Activated T-cell treated with anti-CD3 and anti-CD28 coated beads, Interleukin-2, amount 50 U/mL, for 1 hour (primary cell): ENCODE results near the gene FAF1.

ENCODE experiments used
- DNase-seq: peaks from one replicate; pipeline ENCODE4 v3.0.0-alpha.2; 2020

FAF1 gene

GRCh38 chr1:50471967-50472366, 488.1 kb downstream of the FAF1 start:
- DNase-seq: no peak

- no peak for DNase-seq
Observed at GRCh38 chr1:50462964-50463363, 497.1 kb downstream of the FAF1 start.

GRCh38 chr1:50458507-50458906, 501.6 kb downstream of the FAF1 start:
- DNase-seq: no peak

GRCh38 chr1:50454911-50455310, 505.2 kb downstream of the FAF1 start:
- DNase-seq: no peak

GRCh38 chr1:50453266-50453665, 506.8 kb downstream of the FAF1 start:
- no peak for DNase-seq

- DNase-seq: no peak
Observed at GRCh38 chr1:50452700-50453099, 507.4 kb downstream of the FAF1 start.

DNA sequence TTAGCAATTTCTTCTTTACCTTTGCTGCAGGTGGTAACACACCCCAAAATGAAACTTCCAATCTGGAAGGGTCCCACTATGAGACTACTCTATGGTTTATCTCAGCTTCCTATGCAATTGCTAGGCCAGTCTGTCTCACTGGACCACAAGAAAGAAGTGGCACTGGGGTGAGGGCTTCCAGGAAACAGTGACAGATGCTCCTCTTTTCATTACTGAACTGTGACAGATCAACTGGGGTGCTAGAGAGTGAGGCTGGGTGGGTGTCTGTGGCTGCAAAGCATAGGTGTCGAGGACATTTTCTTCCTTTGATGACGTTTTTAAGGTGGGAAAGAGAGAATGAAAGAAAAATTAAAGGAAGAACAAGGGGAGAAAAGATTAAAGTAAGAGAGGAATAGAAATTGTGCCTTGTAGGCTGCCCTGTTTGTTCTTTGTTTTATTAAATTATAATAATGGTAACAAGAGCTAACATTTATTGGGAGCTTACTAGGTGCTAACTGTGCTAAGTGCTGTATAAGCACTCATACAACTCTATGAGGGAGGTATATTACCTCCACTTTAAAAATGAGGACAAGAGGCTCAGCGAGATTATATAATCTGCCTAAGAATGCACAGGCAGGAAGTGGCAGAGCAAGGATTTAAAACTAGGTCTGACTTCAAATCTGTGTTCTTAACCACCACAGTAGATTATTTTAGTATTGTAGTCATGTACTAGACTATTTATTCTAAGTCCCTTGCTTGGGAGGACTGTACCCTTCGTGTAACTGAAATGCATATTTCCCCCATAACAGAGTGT, 509.0 kb downstream of the FAF1 start:
- no peak for DNase-seq

GRCh38 chr1:50447961-50448360, 512.1 kb downstream of the FAF1 start:
- no peak for DNase-seq

GRCh38 chr1:50441183-50441582, 518.9 kb downstream of the FAF1 start:
- DNase-seq: no peak

DNA sequence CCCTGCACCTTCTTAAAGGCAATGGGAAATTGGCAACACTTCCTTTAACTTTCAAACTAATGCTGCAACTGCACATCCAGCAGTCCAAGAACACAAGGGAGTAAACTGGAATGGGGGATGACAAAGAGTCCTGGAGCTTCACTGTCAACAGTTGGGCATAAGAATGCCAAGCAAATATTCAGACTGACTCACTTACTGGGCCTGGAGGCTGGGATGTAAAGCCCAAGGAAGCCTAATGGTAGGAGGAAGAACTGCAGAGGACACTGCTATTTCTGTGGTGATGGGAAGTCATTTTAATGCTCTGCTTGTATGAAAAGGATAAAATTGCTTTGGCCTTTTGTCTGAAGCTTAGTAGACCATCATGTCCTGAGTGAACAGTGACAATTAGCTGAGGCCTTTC, 521.1 kb downstream of the FAF1 start:
- no peak for DNase-seq

- no peak for DNase-seq
Observed at GRCh38 chr1:50436489-50436888, 523.6 kb downstream of the FAF1 start.

DNA sequence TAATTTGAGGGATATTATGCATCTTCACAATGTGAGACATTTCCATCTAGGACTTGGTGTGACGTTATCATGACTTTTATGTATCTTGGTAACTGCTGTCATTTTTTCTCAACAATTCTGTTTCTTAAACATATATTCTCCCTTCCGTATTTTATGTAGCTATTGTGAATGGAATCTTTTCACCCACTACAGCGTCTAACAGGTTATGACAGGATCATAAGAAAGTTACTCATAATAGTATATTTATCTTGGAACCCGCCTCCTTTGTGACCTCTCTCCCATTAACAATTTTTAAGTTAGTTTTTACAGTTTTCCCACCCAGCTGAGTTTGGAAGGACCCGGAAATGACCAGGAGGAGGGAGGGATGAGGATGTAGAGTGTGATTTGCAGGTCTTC, 530.1 kb downstream of the FAF1 start:
- no peak for DNase-seq

DNA sequence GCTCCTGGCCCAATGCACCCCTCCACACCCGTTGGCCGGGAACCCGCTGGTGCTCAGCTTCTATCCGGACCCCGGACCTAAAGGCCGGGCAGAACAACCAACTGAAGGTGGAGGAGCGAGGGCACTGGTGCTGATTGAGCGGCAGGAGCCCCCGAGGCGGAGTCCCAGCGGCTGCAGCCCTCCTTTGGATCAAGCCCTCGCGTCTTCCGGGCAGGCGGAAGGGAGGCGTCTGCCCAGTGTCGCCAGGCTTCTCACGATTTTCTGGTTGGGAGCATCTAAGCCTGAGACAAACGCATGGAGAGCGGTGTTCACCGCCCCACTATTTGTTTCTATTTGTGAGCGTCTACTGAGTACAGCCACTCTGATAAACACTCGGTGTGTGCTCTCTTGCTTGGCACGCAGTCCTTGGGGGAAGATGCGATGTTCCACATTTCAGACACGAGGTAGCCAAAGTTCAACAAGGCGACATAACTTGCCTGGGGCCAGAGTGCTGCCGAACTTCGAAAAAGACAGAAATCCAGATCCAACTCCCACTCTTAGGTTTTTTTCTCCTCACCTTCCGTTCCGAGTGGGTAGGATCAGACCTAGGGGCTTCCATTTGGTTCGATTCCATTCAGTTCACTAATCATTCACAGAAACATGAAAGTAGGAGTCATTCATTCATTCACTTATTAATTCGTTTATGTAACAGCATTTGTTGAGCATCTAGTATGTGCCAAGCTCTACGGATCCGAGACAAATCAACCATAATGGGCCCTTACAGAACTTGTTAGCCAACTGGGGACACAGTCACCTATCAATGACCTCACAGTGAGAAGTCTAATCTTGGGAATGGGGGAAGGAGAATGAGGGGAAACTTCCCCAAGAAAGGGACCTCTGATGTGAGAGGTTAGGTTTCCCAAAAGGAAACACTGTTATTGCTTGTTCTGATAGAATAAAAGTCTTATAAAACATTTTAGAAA, 532.0 kb downstream of the FAF1 start:
- no peak for DNase-seq

GRCh38 chr1:50427086-50427817, 532.8 kb downstream of the FAF1 start:
- no peak for DNase-seq

- no peak for DNase-seq
Observed at GRCh38 chr1:50426702-50427085, 533.4 kb downstream of the FAF1 start.

DNA sequence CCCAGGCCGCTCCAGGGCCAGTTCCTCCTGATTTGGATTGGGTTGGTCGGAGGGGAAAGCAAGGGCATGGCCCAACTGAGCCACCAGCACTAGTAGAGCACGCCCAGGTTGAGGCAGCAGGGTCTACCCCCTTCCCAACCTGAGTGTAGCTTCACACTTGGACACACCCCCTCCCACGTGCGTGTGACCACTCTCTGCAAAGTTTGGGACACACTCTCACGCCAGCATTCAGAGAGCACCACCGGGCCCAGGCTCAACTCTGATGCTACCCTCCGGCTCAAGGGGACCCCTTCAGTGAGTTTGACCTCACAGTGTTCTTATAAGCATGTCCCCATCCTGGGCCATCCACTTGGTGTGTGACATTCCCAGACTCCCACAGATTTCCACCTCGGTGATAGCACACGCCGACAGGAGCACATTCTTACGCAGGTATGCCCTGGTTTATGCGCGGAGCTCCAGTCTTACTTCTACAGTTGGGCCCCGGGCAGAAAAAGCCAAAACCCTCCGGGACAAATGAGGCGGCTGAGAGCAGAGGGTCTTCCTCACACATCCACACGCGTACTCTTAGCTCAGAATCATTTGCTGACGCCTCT, 533.9 kb downstream of the FAF1 start:
- DNase-seq: no peak

DNA sequence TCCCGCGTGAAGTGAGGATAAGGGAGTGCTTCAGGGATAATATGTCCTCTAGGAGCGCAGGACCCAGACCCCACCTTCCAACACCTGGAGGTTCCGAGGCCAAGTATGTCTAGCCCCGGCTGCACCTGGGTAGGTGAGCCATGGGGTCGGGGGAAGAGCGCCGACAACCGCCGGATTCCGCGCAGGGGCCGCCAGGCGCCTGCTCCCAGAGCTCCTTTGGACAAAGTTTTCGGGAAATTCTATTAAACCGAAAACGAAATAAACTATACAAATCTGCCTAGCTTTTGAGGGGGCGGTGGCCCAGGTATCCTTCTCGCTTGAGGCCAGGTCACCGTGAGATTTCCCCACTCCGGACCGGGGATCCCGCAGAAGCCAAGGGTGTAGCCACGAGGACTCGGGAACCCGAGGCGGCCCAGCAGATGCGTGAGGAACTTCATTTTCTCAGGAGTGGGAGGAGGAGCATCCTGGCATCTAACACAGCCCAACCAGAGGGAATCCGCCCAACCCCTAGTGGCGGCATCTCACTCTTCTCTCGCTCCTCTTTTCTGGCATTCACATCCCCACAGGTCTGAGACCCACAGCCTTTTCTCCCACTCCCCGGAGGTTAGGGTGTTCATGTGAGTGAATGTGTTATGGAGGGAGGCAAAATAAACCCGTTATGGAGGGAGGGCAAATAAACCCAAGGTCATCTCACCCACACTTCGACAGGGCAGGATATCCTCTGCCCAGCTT, 534.5 kb downstream of the FAF1 start:
- DNase-seq: no peak

DNA sequence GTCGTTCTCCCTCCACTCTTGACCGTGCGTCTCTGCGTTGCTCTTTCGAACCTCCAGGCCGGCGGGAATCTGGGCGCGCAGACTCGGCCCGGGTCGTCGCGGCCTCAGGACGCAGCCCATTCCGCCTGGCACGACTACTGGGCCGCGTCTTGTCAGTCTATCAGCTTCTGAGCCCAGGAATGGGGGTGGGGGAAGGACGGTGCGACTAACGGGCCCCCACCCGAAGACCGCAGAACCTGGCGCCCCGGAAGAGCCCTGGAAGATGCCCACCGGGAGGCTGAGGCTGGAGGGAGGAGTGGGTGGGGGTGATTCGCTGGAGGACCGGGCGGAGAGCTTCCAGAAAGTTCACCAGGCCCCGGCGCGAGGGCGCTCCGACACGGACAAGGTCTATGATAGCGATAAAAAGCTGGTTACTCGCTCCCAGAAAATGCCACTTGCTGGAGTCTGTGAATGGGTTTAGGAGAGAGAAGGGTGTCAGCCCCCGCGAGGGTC, 535.1 kb downstream of the FAF1 start:
- DNase-seq: no peak

- DNase-seq: no peak
Observed at GRCh38 chr1:50424045-50424883, 535.8 kb downstream of the FAF1 start.

DNA sequence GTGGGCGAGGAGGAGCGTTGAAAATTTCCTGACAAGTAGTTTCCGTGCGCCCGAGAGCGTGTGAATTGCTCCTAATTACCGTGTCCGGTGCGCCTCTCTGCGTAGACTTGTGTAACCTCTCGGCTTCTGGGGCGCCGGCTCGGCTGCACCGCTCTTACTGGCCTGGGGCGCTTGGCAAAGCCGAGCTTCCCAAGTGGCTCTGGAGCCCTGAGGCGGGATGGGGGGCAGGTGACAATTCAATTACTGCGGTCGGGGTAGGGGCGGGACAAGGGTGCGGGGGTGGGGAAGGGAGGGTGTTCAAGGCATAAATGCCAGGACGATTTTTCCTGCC, 536.4 kb downstream of the FAF1 start:
- DNase-seq: no peak
